ENCODE data around the gene KIF6. TPM values are rescaled to one million over a fixed set of nuclear protein-coding genes. Genes with fewer than 3 reads are reported as not detected.

Gene KIF6
- total RNA-seq, 4 donors from 2014 or later: 0.14 to 46.6 (median 0.48) TPM; not detected in 1

DNA sequence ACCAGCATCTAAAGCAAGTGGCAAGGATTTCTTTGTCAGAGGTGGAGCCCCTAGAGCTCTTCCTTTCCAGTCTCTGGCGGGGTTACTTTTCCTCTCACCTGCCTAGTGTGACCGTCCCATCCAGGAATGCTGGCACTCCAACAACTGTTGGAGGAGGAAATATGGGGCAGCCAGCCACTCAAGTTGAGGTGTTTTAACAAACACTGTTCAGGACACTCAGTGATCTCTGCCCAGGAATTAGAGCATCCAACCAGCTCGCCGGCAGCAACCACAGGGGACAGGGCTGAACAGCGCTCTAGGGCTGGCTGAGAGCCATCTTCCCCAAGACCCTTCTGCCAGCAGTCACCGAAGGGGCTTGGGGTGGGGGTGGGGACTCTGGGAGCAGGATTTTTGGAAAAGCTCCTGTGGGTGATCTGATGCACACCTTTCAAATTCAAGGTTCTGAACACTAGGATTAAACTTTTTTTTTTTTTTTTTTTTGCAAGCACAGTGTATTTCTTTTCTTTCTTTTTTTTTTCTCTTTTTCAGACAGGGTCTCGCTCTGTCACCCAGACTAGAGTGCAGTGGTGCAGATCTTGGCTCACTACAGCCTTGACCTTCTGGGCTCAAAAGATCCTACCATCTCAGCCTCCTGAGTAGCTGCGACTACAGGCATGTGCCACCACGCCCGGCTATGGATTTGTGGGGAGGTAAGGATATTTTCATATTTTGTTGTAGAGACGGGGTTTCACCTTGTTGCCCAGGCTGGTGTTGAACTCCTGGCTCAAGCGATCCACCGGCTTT lies 374.3 kb downstream of the KIF6 start:
- Histone ChIP-seq H3K9me3 (no peaks in the 10 kb centered on the region), H3K4me1 (no peaks in the 10 kb centered on the region), H3K27ac (no peak overlapping the region), H3K27me3 (no peaks in the 10 kb centered on the region), H3K36me3 (no peaks in the 10 kb centered on the region), H3K4me3 (no peak overlapping the region)
- intact Hi-C loops (cut with DNase I; ENCODE audit: low total_unique reads) (no loop called here), in situ Hi-C loops (cut with MboI; ENCODE audit: low pct_ligation_motif_present in 1 of 4, low pct_unique_long_range_greater_than_20kb in 1 of 4, low sequenced_read_pairs in 3 of 4) (loop anchor here (25.0 kb wide), 4 partner anchors 536 to 1686 kb away; partner anchors contain the start of genes TSPO2 (in 2 of the 4) and UNC5CL (in 2 of the 4))
- WGBS, 2 donors (ENCODE audit: low coverage in 1 of 2): 79 to 87% methylated on average over 2 to 13 of the region's 13 CpGs
- no peak for TF ChIP-seq POLR2A (IDR thresholded peaks at IDR 0.05)
- TF ChIP-seq EP300 (IDR thresholded peaks at IDR 0.05; ENCODE audit: low read depth): no peak
- TF ChIP-seq POLR2AphosphoS5 (IDR thresholded peaks at IDR 0.05): no peak
- no peak for TF ChIP-seq CTCF (IDR thresholded peaks at IDR 0.05)
- no peak for DNase-seq

DNA sequence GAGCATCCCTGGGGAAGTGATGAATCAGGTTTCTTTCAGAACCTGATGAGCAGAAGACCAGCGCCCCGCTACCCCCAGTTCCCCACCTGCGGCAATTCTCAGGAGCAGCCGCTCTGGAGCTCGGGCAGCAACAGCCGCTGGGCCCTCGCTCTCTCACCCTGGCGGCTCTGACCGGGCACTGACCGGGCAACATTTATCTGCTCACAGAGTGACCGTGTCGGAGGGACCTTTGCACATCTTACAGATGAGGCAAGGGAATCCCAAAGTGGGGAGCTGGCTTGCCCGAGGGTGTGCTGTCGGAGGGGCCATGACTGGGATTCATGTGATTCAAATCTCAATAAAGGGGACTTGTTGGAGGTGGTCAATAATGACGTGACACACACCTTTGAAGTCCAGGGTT lies 376.5 kb downstream of the KIF6 start:
- no peaks in the 10 kb centered on the region for H3K27me3 ChIP-seq
- TF ChIP-seq EP300 (IDR thresholded peaks at IDR 0.05; ENCODE audit: low read depth): no peak
- no peak for TF ChIP-seq POLR2AphosphoS5 (IDR thresholded peaks at IDR 0.05)
- 94 to 100% methylated on average over 1 to 15 of the region's 15 CpGs for WGBS, 2 donors (ENCODE audit: low coverage in 1 of 2)
- DNase-seq: no peak
- H3K4me1 ChIP-seq: no peaks in the 10 kb centered on the region
- intact Hi-C loops (cut with DNase I; ENCODE audit: low total_unique reads): no loop called here
- no peak overlapping the region for H3K27ac ChIP-seq
- in situ Hi-C loops (cut with MboI; ENCODE audit: low pct_ligation_motif_present in 1 of 4, low pct_unique_long_range_greater_than_20kb in 1 of 4, low sequenced_read_pairs in 3 of 4): loop anchor here in 1 of 4 donors (25.0 kb wide), 1 partner anchor 1489 kb away; no protein-coding TSS in a partner anchor
- no peaks in the 10 kb centered on the region for H3K36me3 ChIP-seq
- no peaks in the 10 kb centered on the region for H3K9me3 ChIP-seq
- no peak overlapping the region for H3K4me3 ChIP-seq

DNA sequence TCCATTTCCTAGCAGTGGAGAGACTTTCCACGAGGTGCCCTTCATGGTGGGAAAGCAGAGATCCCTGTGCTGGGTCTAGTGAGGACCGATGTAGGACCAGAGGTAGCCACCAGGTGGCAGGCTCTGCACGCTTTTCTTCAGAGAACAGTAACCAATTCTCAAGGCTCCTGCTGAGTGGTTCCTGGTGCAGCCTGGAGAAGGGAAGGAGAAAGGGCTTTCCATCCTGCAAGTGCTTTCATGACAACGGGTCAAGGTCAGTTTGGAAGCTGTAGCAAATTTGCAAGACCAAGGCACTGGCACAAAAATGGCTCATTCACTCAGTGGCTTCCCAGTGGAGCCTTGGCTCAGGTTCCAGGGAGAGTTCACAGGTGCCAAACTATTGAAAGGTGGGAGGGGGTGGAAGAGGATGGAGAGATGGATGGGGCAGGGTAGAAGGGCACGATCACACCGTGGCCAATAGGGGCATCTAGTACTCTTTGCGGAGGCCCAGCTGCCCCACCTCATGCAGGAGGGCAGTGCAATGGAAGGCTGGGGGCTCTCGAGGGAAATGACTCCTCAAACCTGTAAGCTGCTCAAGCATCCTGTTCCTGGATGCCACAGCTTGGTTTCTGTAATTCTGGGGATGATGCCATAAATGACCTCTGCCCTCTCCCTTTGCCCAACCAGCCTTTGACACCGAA lies 377.2 kb downstream of the KIF6 start:
- H3K27ac ChIP-seq: no peak overlapping the region
- intact Hi-C loops (cut with DNase I; ENCODE audit: low total_unique reads) (no loop called here), in situ Hi-C loops (cut with MboI; ENCODE audit: low pct_ligation_motif_present in 1 of 4, low pct_unique_long_range_greater_than_20kb in 1 of 4, low sequenced_read_pairs in 3 of 4) (loop anchor here in 1 of 4 donors (25.0 kb wide), 1 partner anchor 1489 kb away; no protein-coding TSS in a partner anchor)
- H3K4me1 ChIP-seq: peaks cover 0 to under 1% (median 0%) of the 10 kb centered on the region in 4 donors
- TF ChIP-seq EP300 (IDR thresholded peaks at IDR 0.05; ENCODE audit: low read depth) (no peak), CTCF (IDR thresholded peaks at IDR 0.05) (peak; percentile 74 to 90 (median 80))
- no peaks in the 10 kb centered on the region for H3K27me3 ChIP-seq
- H3K4me3 ChIP-seq: no peak overlapping the region
- 34 to 60% methylated on average over 1 to 9 of the region's 9 CpGs for WGBS, 2 donors (ENCODE audit: low coverage in 1 of 2)
- H3K9me3 ChIP-seq: no peaks in the 10 kb centered on the region
- DNase-seq: peak; percentile 69
- no peaks in the 10 kb centered on the region for H3K36me3 ChIP-seq

DNA sequence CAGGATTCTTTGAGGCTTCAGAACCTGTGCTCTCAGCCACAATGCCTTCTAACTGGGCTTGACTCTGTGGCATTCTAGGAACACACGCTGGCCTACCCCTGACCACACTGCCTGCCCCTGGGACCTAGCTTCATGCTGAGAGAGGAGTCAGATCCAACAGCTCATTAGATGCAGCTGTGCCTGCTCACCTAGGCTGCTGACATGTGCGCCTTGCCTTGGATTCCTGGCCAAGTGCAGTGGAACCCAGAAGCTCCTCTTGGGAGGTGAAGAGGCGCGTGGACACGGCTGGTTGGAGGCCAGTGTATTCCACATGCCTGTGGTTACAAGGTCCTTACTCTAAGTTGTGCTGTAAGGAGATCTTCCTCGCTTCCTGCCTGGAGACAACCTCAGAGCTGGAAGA lies 378.0 kb downstream of the KIF6 start:
- no peaks in the 10 kb centered on the region for H3K9me3 ChIP-seq
- DNase-seq: no peak
- TF ChIP-seq EP300 (IDR thresholded peaks at IDR 0.05; ENCODE audit: low read depth) (no peak), POLR2A (IDR thresholded peaks at IDR 0.05) (no peak), CTCF (IDR thresholded peaks at IDR 0.05) (no peak), POLR2AphosphoS5 (IDR thresholded peaks at IDR 0.05) (no peak)
- no peak overlapping the region for H3K4me3 ChIP-seq
- no peaks in the 10 kb centered on the region for H3K27me3 ChIP-seq
- 90% methylated on average over 6 of the region's 6 CpGs; no CpG with 5 or more reads in 1 of the 2 donors for WGBS, 2 donors (ENCODE audit: low coverage in 1 of 2)
- H3K4me1 ChIP-seq: peaks cover 0 to 6% (median 0%) of the 10 kb centered on the region in 4 donors
- intact Hi-C loops (cut with DNase I; ENCODE audit: low total_unique reads) (no loop called here), in situ Hi-C loops (cut with MboI; ENCODE audit: low pct_ligation_motif_present in 1 of 4, low pct_unique_long_range_greater_than_20kb in 1 of 4, low sequenced_read_pairs in 3 of 4) (loop anchor here in 1 of 4 donors (25.0 kb wide), 1 partner anchor 1490 kb away; no protein-coding TSS in a partner anchor)
- no peak overlapping the region for H3K27ac ChIP-seq
- H3K36me3 ChIP-seq: no peaks in the 10 kb centered on the region
